ENCODE measurements around the gene PDHX.

- TF ChIP-seq POLR2A (IDR thresholded peaks at IDR 0.05), result no peak
- TF ChIP-seq CTCF (IDR thresholded peaks at IDR 0.05), result no peak
Measured at GRCh38 chr11:34957606-34958005, 41.2 kb downstream of the PDHX start.

Measured in heart left ventricle (tissue), 13 donors.